Cerebellar cortex (tissue), 1 donor: Measurements from ENCODE around the gene TNFRSF13B.
A peak's percentile ranks its signal among the peaks of the same experiment; 100 is the strongest.
"Not testable (repeated sequence)": the region's sequence is repeated elsewhere in the genome, so short reads cannot be mapped to it uniquely, and the experiment has no call there.

Source experiments
- DNase-seq: peaks from one replicate; pipeline ENCODE4 v3.0.0-alpha.2; 2015; ENCODE audit warnings: low spot score

The TNFRSF13B gene

GRCh38 chr17:16987066-16987829 is 15.3 kb upstream of the TNFRSF13B start:
- no peak for DNase-seq

GRCh38 chr17:16986391-16986790 is 14.5 kb upstream of the TNFRSF13B start:
- DNase-seq, result no peak

GRCh38 chr17:16981928-16982327 is 10.0 kb upstream of the TNFRSF13B start:
- no peak for DNase-seq

- no peak for DNase-seq
Measured at GRCh38 chr17:16980813-16981731, 9.2 kb upstream of the TNFRSF13B start.

- DNase-seq, result no peak
Measured at GRCh38 chr17:16980061-16980460, 8.1 kb upstream of the TNFRSF13B start.

- DNase-seq, result not testable (repeated sequence)
Measured at GRCh38 chr17:16979237-16979823, 7.4 kb upstream of the TNFRSF13B start.

GRCh38 chr17:16977932-16978331 is 6.0 kb upstream of the TNFRSF13B start:
- no peak for DNase-seq

- DNase-seq, result no peak
Measured at GRCh38 chr17:16976725-16977550, 5.0 kb upstream of the TNFRSF13B start.

- no peak for DNase-seq
Measured at GRCh38 chr17:16975744-16976625, 4.1 kb upstream of the TNFRSF13B start.

- DNase-seq, result no peak
Measured at GRCh38 chr17:16975277-16975651, 3.3 kb upstream of the TNFRSF13B start.

GRCh38 chr17:16974569-16975276 is 2.8 kb upstream of the TNFRSF13B start:
- DNase-seq, result no peak

- DNase-seq, result no peak
Measured at GRCh38 chr17:16973760-16974540, 2.0 kb upstream of the TNFRSF13B start.

GRCh38 chr17:16973043-16973442 is 1.1 kb upstream of the TNFRSF13B start:
- DNase-seq, result not testable (repeated sequence)

GRCh38 chr17:16972346-16972745 is 428 bp upstream of the TNFRSF13B start:
- DNase-seq, result no peak

- no peak for DNase-seq
Measured at GRCh38 chr17:16969931-16970906, 1.7 kb downstream of the TNFRSF13B start.

- DNase-seq, result no peak
Measured at GRCh38 chr17:16968786-16969185, 3.1 kb downstream of the TNFRSF13B start.

GRCh38 chr17:16962804-16963203 is 9.1 kb downstream of the TNFRSF13B start:
- peak; percentile 5 for DNase-seq

- DNase-seq, result no peak
Measured at GRCh38 chr17:16961792-16962191, 10.1 kb downstream of the TNFRSF13B start.
